ENCODE data around the gene TP73. TPM values are rescaled to one million over a fixed set of nuclear protein-coding genes. Genes with fewer than 3 reads are reported as not detected.

The TP73 gene
- total RNA-seq, 1 donor from 2014 or later: not detected

DNA sequence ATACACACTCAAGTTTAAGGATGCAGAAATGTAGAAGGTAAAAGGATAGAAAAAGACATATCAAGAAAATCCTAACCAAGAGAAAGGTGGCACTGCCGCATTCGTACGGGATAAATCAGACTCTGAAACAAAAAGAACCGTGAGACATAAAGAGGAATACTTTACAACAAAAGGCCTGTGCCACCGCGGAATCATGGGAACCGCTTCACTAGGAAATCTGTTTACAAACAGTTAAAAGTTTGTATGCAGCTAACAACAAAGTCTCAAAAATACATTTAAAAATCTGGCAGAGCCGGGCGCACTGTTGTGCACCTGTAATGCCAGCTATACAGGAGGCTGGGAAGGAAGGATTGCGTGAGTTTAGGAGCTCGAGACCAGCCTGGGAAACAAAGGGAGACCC lies 10.5 kb upstream of the TP73 start:
- no peak overlapping the region for H3K9ac ChIP-seq (ENCODE audit: low read depth in 1 of 3, low read length in 3 of 3)
- no peak overlapping the region for H3K27ac ChIP-seq (ENCODE audit: low read depth, low read length)
- H3K9me3 ChIP-seq (ENCODE audit: control insufficient read depth in 3 of 3, low read length in 3 of 3): no peaks in the 10 kb centered on the region
- H3K36me3 ChIP-seq (ENCODE audit: control insufficient read depth in 3 of 3, insufficient read depth in 3 of 3, low read length in 3 of 3): peaks cover 43 to 44% (median 44%) of the 10 kb centered on the region in 3 donors
- H3K4me1 ChIP-seq (ENCODE audit: control insufficient read depth in 3 of 3, insufficient read depth in 3 of 3, low read length in 3 of 3): no peaks in the 10 kb centered on the region
- H3K27me3 ChIP-seq (ENCODE audit: control insufficient read depth in 3 of 3, insufficient read depth in 3 of 3, low read length in 3 of 3): no peaks in the 10 kb centered on the region
- no peak overlapping the region for H3K4me3 ChIP-seq (ENCODE audit: low read length in 3 of 3)

DNA sequence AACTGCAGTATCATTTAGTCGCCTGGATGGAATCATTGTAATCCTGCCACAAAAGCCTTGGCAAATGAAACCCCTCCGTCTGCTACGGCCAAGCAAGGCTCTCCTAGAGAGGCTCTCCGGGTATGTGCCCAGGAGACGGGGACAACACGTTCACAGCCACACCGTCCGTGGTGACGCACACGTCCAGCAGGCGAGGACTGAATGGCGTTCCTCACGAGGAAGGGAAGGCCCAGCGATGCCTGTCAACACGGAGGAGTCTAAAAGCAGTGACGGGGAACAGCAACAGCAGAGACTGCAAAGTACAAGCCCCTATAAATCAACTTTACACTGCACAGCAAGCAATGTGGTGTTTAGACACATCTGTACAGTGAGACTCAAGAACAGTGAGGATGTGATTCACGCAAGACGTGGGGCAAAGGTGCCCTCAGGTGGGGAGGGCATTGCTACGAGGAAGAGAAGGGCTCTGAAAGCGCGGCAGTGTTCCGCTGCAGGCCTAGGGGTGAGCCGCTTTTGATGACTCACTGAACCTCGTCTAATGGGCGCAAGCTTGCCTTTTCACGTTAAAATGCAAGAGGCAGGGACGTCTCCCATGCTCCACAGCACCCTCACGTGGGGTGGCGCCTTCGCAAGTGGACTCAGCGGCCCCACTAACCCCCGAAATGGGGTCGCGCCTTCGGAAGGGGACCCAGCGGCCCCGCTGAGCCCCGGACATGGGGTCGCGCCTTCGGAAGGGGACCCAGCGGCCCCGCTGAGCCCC lies 9.2 kb upstream of the TP73 start:
- Histone ChIP-seq H3K4me1 (ENCODE audit: control insufficient read depth in 3 of 3, insufficient read depth in 3 of 3, low read length in 3 of 3) (no peaks in the 10 kb centered on the region), H3K27ac (ENCODE audit: low read depth, low read length) (no peak overlapping the region), H3K36me3 (ENCODE audit: control insufficient read depth in 3 of 3, insufficient read depth in 3 of 3, low read length in 3 of 3) (peaks cover 37 to 45% (median 44%) of the 10 kb centered on the region in 3 donors), H3K4me3 (ENCODE audit: low read length in 3 of 3) (no peak overlapping the region), H3K9ac (ENCODE audit: low read depth in 1 of 3, low read length in 3 of 3) (no peak overlapping the region), H3K9me3 (ENCODE audit: control insufficient read depth in 3 of 3, low read length in 3 of 3) (no peaks in the 10 kb centered on the region), H3K27me3 (ENCODE audit: control insufficient read depth in 3 of 3, insufficient read depth in 3 of 3, low read length in 3 of 3) (no peaks in the 10 kb centered on the region)

DNA sequence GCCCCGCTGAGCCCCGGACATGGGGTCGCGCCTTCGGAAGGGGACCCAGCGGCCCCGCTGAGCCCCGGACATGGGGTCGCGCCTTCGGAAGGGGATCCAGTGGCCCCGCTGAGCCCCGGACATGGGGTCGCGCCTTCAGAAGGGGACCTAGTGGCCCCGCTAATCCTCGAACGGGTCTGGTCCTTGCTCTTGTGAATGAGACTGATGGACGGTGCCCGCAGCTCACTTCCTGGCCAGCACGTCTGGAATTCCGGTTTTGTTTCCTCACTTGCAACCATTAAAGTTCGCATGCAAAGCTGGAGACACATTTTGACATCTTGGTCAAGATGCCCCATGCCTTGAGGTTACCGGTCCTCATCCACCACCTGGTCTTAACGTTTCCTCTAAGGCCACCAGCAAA lies 8.0 kb upstream of the TP73 start:
- no peaks in the 10 kb centered on the region for H3K9me3 ChIP-seq (ENCODE audit: control insufficient read depth in 3 of 3, low read length in 3 of 3)
- H3K36me3 ChIP-seq (ENCODE audit: control insufficient read depth in 3 of 3, insufficient read depth in 3 of 3, low read length in 3 of 3): peaks cover 29 to 36% (median 36%) of the 10 kb centered on the region in 3 donors
- H3K4me1 ChIP-seq (ENCODE audit: control insufficient read depth in 3 of 3, insufficient read depth in 3 of 3, low read length in 3 of 3): peaks cover 5 to 7% (median 6%) of the 10 kb centered on the region in 3 donors
- no peak overlapping the region for H3K9ac ChIP-seq (ENCODE audit: low read depth in 1 of 3, low read length in 3 of 3)
- H3K27me3 ChIP-seq (ENCODE audit: control insufficient read depth in 3 of 3, insufficient read depth in 3 of 3, low read length in 3 of 3): no peaks in the 10 kb centered on the region
- no peak overlapping the region for H3K4me3 ChIP-seq (ENCODE audit: low read length in 3 of 3)
- no peak overlapping the region for H3K27ac ChIP-seq (ENCODE audit: low read depth, low read length)

DNA sequence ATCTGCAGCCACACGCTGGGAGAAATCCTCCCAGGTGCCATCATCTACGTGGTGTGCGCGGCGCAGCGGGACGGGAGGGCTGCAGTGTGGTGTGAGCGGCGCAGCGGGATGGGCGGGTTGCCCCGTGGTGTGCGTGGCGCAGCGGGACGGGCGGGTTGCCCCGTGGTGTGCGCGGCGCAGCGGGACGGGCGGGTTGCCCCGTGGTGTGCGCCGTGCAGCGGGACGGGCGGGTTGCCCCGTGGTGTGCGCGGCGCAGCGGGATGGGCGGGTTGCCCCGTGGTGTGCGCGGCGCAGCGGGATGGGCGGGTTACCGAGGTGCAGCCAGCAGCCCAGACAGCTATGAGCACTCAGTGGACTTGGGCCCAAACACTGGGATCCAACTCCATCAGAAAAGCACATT lies 7.1 kb upstream of the TP73 start:
- H3K27me3 ChIP-seq (ENCODE audit: control insufficient read depth in 3 of 3, insufficient read depth in 3 of 3, low read length in 3 of 3): no peaks in the 10 kb centered on the region
- H3K9ac ChIP-seq (ENCODE audit: low read depth in 1 of 3, low read length in 3 of 3): no peak overlapping the region
- peaks cover 7 to 13% (median 7%) of the 10 kb centered on the region in 3 donors for H3K4me1 ChIP-seq (ENCODE audit: control insufficient read depth in 3 of 3, insufficient read depth in 3 of 3, low read length in 3 of 3)
- H3K4me3 ChIP-seq (ENCODE audit: low read length in 3 of 3): no peak overlapping the region
- H3K36me3 ChIP-seq (ENCODE audit: control insufficient read depth in 3 of 3, insufficient read depth in 3 of 3, low read length in 3 of 3): peaks cover 24 to 36% (median 35%) of the 10 kb centered on the region in 3 donors
- no peak overlapping the region for H3K27ac ChIP-seq (ENCODE audit: low read depth, low read length)
- H3K9me3 ChIP-seq (ENCODE audit: control insufficient read depth in 3 of 3, low read length in 3 of 3): no peaks in the 10 kb centered on the region

DNA sequence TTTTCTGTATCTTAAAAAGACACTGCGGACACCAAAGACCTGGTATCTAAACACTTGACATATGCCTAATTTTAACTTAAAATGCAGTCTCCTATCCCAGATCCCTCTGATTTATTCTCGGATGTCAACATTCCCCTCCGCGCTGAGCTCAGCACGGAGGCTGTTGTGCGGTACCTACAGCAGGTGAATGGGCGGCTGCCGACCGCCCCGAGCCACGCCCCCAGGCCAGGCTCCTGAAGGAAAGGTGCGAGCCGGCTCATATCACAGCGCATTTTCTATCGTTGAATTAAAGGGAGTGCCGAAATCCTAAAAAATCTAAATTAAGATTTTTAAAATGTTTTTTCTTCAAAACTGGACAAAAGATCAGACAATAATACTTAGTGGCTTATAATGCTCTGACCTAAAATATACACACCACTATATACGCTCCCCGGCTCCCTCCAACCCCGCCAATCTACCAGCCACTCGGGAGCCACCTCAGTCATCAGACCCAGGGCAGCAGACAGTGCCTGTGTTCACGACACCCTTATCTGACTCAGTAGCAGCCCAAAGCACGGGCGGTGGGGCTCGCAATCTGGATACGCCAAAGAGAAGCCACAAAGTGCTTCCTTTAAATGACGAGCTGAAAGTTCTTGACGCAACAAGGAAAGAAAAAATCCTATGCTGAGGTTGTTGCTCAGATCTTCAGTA lies 6.5 kb upstream of the TP73 start:
- Histone ChIP-seq H3K9me3 (ENCODE audit: control insufficient read depth in 3 of 3, low read length in 3 of 3) (no peaks in the 10 kb centered on the region), H3K4me3 (ENCODE audit: low read length in 3 of 3) (no peak overlapping the region), H3K36me3 (ENCODE audit: control insufficient read depth in 3 of 3, insufficient read depth in 3 of 3, low read length in 3 of 3) (peaks cover 24 to 36% (median 35%) of the 10 kb centered on the region in 3 donors), H3K9ac (ENCODE audit: low read depth in 1 of 3, low read length in 3 of 3) (no peak overlapping the region), H3K4me1 (ENCODE audit: control insufficient read depth in 3 of 3, insufficient read depth in 3 of 3, low read length in 3 of 3) (peaks cover 11 to 17% (median 11%) of the 10 kb centered on the region in 3 donors), H3K27me3 (ENCODE audit: control insufficient read depth in 3 of 3, insufficient read depth in 3 of 3, low read length in 3 of 3) (peaks cover 5% of the 10 kb centered on the region in 3 donors), H3K27ac (ENCODE audit: low read depth, low read length) (no peak overlapping the region)

DNA sequence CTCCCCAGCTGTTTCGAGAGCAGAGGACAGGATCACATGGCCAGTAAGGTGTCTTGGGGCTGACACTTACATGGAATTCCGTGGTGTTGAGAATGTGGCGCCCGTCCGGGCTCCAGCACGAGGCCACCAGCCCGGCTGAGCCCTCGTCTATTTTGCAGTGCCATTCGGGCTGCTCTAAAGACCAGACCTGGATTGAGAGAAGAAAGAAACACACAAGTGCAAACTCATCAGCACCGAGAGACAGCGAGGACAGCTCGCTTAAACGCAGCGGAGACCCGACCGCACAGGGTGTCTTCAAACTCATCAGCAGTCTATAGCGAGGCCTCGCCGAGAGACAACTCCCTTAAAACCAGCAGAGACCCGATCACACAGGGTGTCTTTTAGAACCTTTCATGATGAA lies 5.7 kb upstream of the TP73 start:
- peaks cover 24 to 31% (median 30%) of the 10 kb centered on the region in 3 donors for H3K36me3 ChIP-seq (ENCODE audit: control insufficient read depth in 3 of 3, insufficient read depth in 3 of 3, low read length in 3 of 3)
- peaks cover 11 to 17% (median 13%) of the 10 kb centered on the region in 3 donors for H3K4me1 ChIP-seq (ENCODE audit: control insufficient read depth in 3 of 3, insufficient read depth in 3 of 3, low read length in 3 of 3)
- no peak overlapping the region for H3K4me3 ChIP-seq (ENCODE audit: low read length in 3 of 3)
- H3K9ac ChIP-seq (ENCODE audit: low read depth in 1 of 3, low read length in 3 of 3): no peak overlapping the region
- no peak overlapping the region for H3K27ac ChIP-seq (ENCODE audit: low read depth, low read length)
- H3K27me3 ChIP-seq (ENCODE audit: control insufficient read depth in 3 of 3, insufficient read depth in 3 of 3, low read length in 3 of 3): peaks cover 13% of the 10 kb centered on the region in 3 donors
- H3K9me3 ChIP-seq (ENCODE audit: control insufficient read depth in 3 of 3, low read length in 3 of 3): no peaks in the 10 kb centered on the region

DNA sequence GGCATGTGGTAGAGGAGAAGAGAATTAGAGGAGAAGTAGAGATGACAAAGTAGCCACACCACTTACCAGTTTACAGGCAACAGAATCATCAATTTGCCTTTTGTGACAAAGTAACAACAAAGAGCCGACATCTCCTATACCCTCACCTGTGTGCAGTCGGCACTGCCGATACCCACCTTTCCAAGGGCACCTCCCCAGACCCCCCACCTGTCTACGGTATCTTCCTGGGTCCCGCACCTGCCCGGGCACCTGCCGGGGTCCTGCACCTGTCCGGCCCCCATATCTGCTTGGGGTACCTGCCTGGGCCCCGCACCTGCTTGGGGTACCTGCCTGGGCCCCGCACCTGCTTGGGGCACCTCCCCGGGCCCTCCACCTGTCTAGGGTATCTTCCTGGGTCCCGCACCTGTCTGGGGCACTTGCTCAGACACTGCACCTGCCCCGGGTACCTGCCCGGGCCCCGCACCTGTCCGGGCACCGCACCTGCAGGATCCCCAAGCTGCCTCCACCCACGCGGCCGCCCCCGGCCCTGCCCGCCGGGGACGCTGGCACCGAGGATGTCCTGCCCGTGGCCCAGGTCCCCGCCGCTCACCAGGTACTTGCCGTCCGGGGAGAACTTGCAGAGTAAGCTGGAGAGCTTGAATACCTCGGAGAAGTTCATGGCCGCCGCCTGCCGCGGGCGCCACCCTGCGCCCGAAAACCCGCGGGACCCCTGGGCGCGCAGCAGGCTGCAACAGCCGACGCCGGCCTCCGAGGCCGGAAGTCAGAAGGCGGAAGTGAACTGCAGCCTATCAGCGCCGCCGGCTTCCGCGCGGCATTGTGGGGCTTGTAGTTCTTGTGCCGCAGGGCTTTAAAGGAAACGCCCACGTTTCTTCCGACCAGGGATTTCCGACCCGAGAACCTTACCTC lies 2.7 kb upstream of the TP73 start, which contains the start of gene WRAP73:
TSS of gene WRAP73 (minus strand) at position 762 of the 906 bp plus-strand sequence. CDS start at position 658, 104 bp downstream.
- Histone ChIP-seq H3K36me3 (ENCODE audit: control insufficient read depth in 3 of 3, insufficient read depth in 3 of 3, low read length in 3 of 3) (peaks cover 15 to 20% (median 20%) of the 10 kb centered on the region in 3 donors), H3K27me3 (ENCODE audit: control insufficient read depth in 3 of 3, insufficient read depth in 3 of 3, low read length in 3 of 3) (peaks cover 32 to 42% (median 41%) of the 10 kb centered on the region in 3 donors), H3K27ac (ENCODE audit: low read depth, low read length) (no peak within 1 kb of the TSS), H3K9ac (ENCODE audit: low read depth in 1 of 3, low read length in 3 of 3) (peak within 1 kb of the TSS; percentile 78 to 90 (median 80)), H3K9me3 (ENCODE audit: control insufficient read depth in 3 of 3, low read length in 3 of 3) (no peaks in the 10 kb centered on the region), H3K4me3 (ENCODE audit: low read length in 3 of 3) (peak within 1 kb of the TSS; percentile 78 to 82 (median 80)), H3K4me1 (ENCODE audit: control insufficient read depth in 3 of 3, insufficient read depth in 3 of 3, low read length in 3 of 3) (peaks cover 13 to 24% (median 13%) of the 10 kb centered on the region in 3 donors)

DNA sequence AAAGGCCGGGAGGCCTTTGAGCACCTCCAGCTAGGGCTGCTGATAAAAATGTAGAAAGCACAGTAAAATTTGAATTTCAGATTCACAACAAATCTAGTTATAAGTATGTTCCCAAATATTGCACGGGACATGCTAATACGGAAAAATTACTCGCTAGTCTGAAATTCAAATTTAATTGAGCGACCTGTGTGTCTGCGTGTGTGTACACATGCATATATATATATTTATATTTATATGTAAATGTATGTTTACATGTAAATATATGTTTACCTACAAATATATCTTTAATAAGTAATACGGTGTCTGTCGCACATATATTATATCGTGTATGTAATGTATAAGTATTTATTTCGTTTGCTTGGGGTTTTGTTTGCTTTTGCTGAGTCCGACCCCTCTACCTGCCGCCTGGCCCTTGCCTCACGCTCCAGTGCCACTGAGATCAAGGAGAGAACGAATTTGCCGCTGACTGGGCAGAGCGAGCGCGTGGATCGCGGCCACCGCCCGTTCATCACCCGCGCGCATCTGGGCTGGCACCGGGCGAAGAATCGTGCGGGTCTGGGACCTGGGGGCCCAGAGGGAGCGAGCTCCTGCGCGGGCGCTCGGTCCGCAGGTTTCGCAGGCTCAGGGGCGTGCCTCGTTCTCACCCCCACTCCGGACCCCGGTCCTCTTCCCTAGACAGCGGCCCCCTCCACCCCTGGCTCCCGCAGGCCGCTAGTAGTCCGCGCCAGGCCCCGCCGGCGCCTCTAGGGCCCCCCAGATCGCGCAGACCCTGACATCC lies 1.9 kb upstream of the TP73 start:
- Histone ChIP-seq H3K4me3 (ENCODE audit: low read length in 3 of 3) (peak overlapping the region; percentile 78 to 82 (median 80)), H3K9me3 (ENCODE audit: control insufficient read depth in 3 of 3, low read length in 3 of 3) (no peaks in the 10 kb centered on the region), H3K27ac (ENCODE audit: low read depth, low read length) (no peak overlapping the region), H3K27me3 (ENCODE audit: control insufficient read depth in 3 of 3, insufficient read depth in 3 of 3, low read length in 3 of 3) (peaks cover 35 to 49% (median 44%) of the 10 kb centered on the region in 3 donors), H3K4me1 (ENCODE audit: control insufficient read depth in 3 of 3, insufficient read depth in 3 of 3, low read length in 3 of 3) (peaks cover 13 to 26% (median 13%) of the 10 kb centered on the region in 3 donors), H3K9ac (ENCODE audit: low read depth in 1 of 3, low read length in 3 of 3) (no peak overlapping the region), H3K36me3 (ENCODE audit: control insufficient read depth in 3 of 3, insufficient read depth in 3 of 3, low read length in 3 of 3) (peaks cover 15 to 19% (median 15%) of the 10 kb centered on the region in 3 donors)
